GM21619 (cell line): ENCODE results near the gene ATOH7.

Source experiments
- ATAC-seq: cut with Tn5 transposase; IDR thresholded peaks from one replicate; pipeline ENCODE4 v1.9.1; 2021; ENCODE audit not compliant: unreplicated experiment

ATOH7 gene

GRCh38 chr10:68184546-68184945, 47.4 kb downstream of the ATOH7 start:
- no peak for ATAC-seq
